Measurements from ENCODE around the gene FAM136A. TPM values are rescaled to one million over a fixed set of nuclear protein-coding genes. Genes with fewer than 3 reads are reported as not detected.

FAM136A gene
- total and polyA plus RNA-seq, 4 donors, result 15.7 to 31.2 (median 23.9) TPM

GRCh38 chr2:70331012-70331411 is 29.1 kb upstream of the FAM136A start:
- Histone ChIP-seq H3K27ac (ENCODE audit: low read depth in 1 of 2, low read length in 2 of 2) (no peak overlapping the region), H3K4me1 (ENCODE audit: control insufficient read depth in 1 of 2, insufficient read depth in 2 of 2, low read length in 2 of 2) (no peaks in the 10 kb centered on the region), H3K27me3 (ENCODE audit: control insufficient read depth in 1 of 2, insufficient read depth in 2 of 2, low read length in 1 of 2) (no peaks in the 10 kb centered on the region), H3K4me3 (ENCODE audit: low read length in 2 of 2) (no peak overlapping the region), H3K36me3 (ENCODE audit: control insufficient read depth in 1 of 2, insufficient read depth in 2 of 2, low read length in 1 of 2) (no peaks in the 10 kb centered on the region), H3K9me3 (ENCODE audit: control insufficient read depth, low read length) (no peaks in the 10 kb centered on the region)
- intact Hi-C loops (cut with DNase I), result no loop called here
- ATAC-seq (ENCODE audit: low FRiP score) (no peak), DNase-seq (no peak)
- WGBS, 2 donors, result 59 to 70% methylated on average over 7 of the region's 7 CpGs

DNA sequence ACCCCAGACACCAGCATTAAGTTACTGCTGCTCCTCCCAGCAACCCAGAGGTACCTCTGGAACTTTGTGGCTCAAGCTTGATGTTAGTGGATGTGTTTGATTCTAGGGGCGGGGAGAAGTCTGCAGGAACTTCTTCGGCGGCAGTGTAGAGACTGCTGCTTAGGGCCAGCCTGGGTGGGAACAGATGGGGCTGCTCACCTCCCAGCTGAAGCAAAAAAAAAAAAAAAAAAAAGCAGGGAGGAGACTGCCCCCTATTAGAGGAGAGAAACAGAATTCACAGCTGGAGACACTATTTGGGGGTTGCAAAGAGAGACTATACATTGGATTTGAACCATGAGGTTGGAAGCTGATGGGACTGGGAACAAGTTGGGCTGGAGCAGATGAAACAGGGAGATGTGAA is 28.6 kb upstream of the FAM136A start:
- no peaks in the 10 kb centered on the region for H3K4me1 ChIP-seq (ENCODE audit: control insufficient read depth in 1 of 2, insufficient read depth in 2 of 2, low read length in 2 of 2)
- H3K27me3 ChIP-seq (ENCODE audit: control insufficient read depth in 1 of 2, insufficient read depth in 2 of 2, low read length in 1 of 2), result no peaks in the 10 kb centered on the region
- no peaks in the 10 kb centered on the region for H3K36me3 ChIP-seq (ENCODE audit: control insufficient read depth in 1 of 2, insufficient read depth in 2 of 2, low read length in 1 of 2)
- DNase-seq (no peak), ATAC-seq (ENCODE audit: low FRiP score) (no peak)
- H3K4me3 ChIP-seq (ENCODE audit: low read length in 2 of 2), result no peak overlapping the region
- no peaks in the 10 kb centered on the region for H3K9me3 ChIP-seq (ENCODE audit: control insufficient read depth, low read length)
- 75 to 79% methylated on average over 3 of the region's 3 CpGs for WGBS, 2 donors
- H3K27ac ChIP-seq (ENCODE audit: low read depth in 1 of 2, low read length in 2 of 2), result no peak overlapping the region
- intact Hi-C loops (cut with DNase I), result no loop called here

GRCh38 chr2:70328921-70329561 is 27.2 kb upstream of the FAM136A start:
- H3K9me3 ChIP-seq (ENCODE audit: control insufficient read depth, low read length), result no peaks in the 10 kb centered on the region
- H3K27ac ChIP-seq (ENCODE audit: low read depth in 1 of 2, low read length in 2 of 2), result no peak overlapping the region
- no peaks in the 10 kb centered on the region for H3K36me3 ChIP-seq (ENCODE audit: control insufficient read depth in 1 of 2, insufficient read depth in 2 of 2, low read length in 1 of 2)
- intact Hi-C loops (cut with DNase I), result no loop called here
- no peaks in the 10 kb centered on the region for H3K27me3 ChIP-seq (ENCODE audit: control insufficient read depth in 1 of 2, insufficient read depth in 2 of 2, low read length in 1 of 2)
- H3K4me3 ChIP-seq (ENCODE audit: low read length in 2 of 2), result no peak overlapping the region
- DNase-seq, result no peak
- WGBS, 2 donors, result 57 to 61% methylated on average over 6 of the region's 6 CpGs
- no peaks in the 10 kb centered on the region for H3K4me1 ChIP-seq (ENCODE audit: control insufficient read depth in 1 of 2, insufficient read depth in 2 of 2, low read length in 2 of 2)
- no peak for ATAC-seq (ENCODE audit: low FRiP score)

DNA sequence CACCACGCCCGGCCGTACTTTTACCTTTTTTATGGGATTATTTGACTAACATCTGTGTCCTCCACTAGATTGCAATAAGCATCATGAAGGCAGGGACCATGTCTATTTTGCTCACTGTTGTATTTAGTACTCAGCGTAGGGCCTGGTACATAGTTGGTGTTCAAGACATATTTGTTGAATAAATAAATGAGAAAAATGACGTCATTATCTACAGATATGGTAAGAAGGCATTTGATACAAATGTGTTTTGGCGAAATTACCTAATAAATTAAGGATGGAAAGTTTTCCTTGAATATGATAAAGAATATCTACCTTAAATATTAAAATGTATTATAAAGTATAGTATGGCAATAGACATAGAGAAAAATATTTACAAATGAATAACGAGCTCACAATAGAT is 24.0 kb upstream of the FAM136A start:
- ATAC-seq (ENCODE audit: low FRiP score), result no peak
- Histone ChIP-seq H3K36me3 (ENCODE audit: control insufficient read depth in 1 of 2, insufficient read depth in 2 of 2, low read length in 1 of 2) (no peaks in the 10 kb centered on the region), H3K9me3 (ENCODE audit: control insufficient read depth, low read length) (no peaks in the 10 kb centered on the region), H3K4me3 (ENCODE audit: low read length in 2 of 2) (no peak overlapping the region), H3K27me3 (ENCODE audit: control insufficient read depth in 1 of 2, insufficient read depth in 2 of 2, low read length in 1 of 2) (no peaks in the 10 kb centered on the region), H3K4me1 (ENCODE audit: control insufficient read depth in 1 of 2, insufficient read depth in 2 of 2, low read length in 2 of 2) (no peaks in the 10 kb centered on the region), H3K27ac (ENCODE audit: low read depth in 1 of 2, low read length in 2 of 2) (no peak overlapping the region)
- WGBS, 2 donors, result 84 to 85% methylated on average over 7 of the region's 7 CpGs
- no peak for DNase-seq
- intact Hi-C loops (cut with DNase I), result no loop called here

- Histone ChIP-seq H3K9me3 (ENCODE audit: control insufficient read depth, low read length) (no peaks in the 10 kb centered on the region), H3K27ac (ENCODE audit: low read depth in 1 of 2, low read length in 2 of 2) (no peak overlapping the region), H3K36me3 (ENCODE audit: control insufficient read depth in 1 of 2, insufficient read depth in 2 of 2, low read length in 1 of 2) (no peaks in the 10 kb centered on the region), H3K27me3 (ENCODE audit: control insufficient read depth in 1 of 2, insufficient read depth in 2 of 2, low read length in 1 of 2) (no peaks in the 10 kb centered on the region), H3K4me3 (ENCODE audit: low read length in 2 of 2) (no peak overlapping the region), H3K4me1 (ENCODE audit: control insufficient read depth in 1 of 2, insufficient read depth in 2 of 2, low read length in 2 of 2) (no peaks in the 10 kb centered on the region)
- intact Hi-C loops (cut with DNase I), result no loop called here
- 59% methylated on average over 2 of the region's 2 CpGs for WGBS, 2 donors
- ATAC-seq (ENCODE audit: low FRiP score), result no peak
- DNase-seq, result no peak
Observed at GRCh38 chr2:70322518-70322917, 20.7 kb upstream of the FAM136A start.

DNA sequence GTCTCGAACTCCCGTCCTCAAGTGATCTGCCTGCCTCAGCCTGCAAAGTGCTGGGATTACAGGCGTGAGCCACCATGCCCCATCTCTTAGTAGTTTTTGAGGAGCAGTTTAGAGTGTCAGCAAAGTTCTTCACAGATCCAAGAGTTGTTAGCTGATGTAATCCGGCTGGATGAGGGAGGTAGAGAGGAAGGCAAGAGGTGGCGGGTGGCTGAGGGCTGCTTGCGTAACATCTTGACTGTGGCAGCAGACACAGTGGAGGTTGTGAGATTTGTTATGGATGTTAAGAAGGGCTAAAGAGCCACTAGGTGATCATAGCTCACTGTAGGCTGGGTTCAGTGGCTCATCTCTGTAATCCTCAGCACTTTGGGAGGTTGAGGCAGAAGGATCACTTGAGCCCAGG is 19.5 kb upstream of the FAM136A start:
- Histone ChIP-seq H3K9me3 (ENCODE audit: control insufficient read depth, low read length) (no peaks in the 10 kb centered on the region), H3K36me3 (ENCODE audit: control insufficient read depth in 1 of 2, insufficient read depth in 2 of 2, low read length in 1 of 2) (no peaks in the 10 kb centered on the region), H3K4me3 (ENCODE audit: low read length in 2 of 2) (no peak overlapping the region), H3K27me3 (ENCODE audit: control insufficient read depth in 1 of 2, insufficient read depth in 2 of 2, low read length in 1 of 2) (no peaks in the 10 kb centered on the region), H3K27ac (ENCODE audit: low read depth in 1 of 2, low read length in 2 of 2) (no peak overlapping the region), H3K4me1 (ENCODE audit: control insufficient read depth in 1 of 2, insufficient read depth in 2 of 2, low read length in 2 of 2) (no peaks in the 10 kb centered on the region)
- ATAC-seq (ENCODE audit: low FRiP score), result no peak
- no peak for DNase-seq
- 81 to 90% methylated on average over 6 of the region's 6 CpGs for WGBS, 2 donors
- intact Hi-C loops (cut with DNase I), result no loop called here

GRCh38 chr2:70314640-70315039 is 12.8 kb upstream of the FAM136A start:
- Histone ChIP-seq H3K36me3 (ENCODE audit: control insufficient read depth in 1 of 2, insufficient read depth in 2 of 2, low read length in 1 of 2) (no peaks in the 10 kb centered on the region), H3K27me3 (ENCODE audit: control insufficient read depth in 1 of 2, insufficient read depth in 2 of 2, low read length in 1 of 2) (no peaks in the 10 kb centered on the region), H3K4me3 (ENCODE audit: low read length in 2 of 2) (no peak overlapping the region), H3K27ac (ENCODE audit: low read depth in 1 of 2, low read length in 2 of 2) (no peak overlapping the region), H3K9me3 (ENCODE audit: control insufficient read depth, low read length) (no peaks in the 10 kb centered on the region), H3K4me1 (ENCODE audit: control insufficient read depth in 1 of 2, insufficient read depth in 2 of 2, low read length in 2 of 2) (no peaks in the 10 kb centered on the region)
- no peak for DNase-seq
- ATAC-seq (ENCODE audit: low FRiP score), result no peak
- 75 to 83% methylated on average over 1 of the region's 1 CpG for WGBS, 2 donors
- intact Hi-C loops (cut with DNase I), result no loop called here

GRCh38 chr2:70312560-70312959 is 10.7 kb upstream of the FAM136A start:
- ATAC-seq (ENCODE audit: low FRiP score) (no peak), DNase-seq (no peak)
- Histone ChIP-seq H3K4me1 (ENCODE audit: control insufficient read depth in 1 of 2, insufficient read depth in 2 of 2, low read length in 2 of 2) (no peaks in the 10 kb centered on the region), H3K27me3 (ENCODE audit: control insufficient read depth in 1 of 2, insufficient read depth in 2 of 2, low read length in 1 of 2) (no peaks in the 10 kb centered on the region), H3K36me3 (ENCODE audit: control insufficient read depth in 1 of 2, insufficient read depth in 2 of 2, low read length in 1 of 2) (no peaks in the 10 kb centered on the region), H3K9me3 (ENCODE audit: control insufficient read depth, low read length) (no peaks in the 10 kb centered on the region), H3K4me3 (ENCODE audit: low read length in 2 of 2) (no peak overlapping the region), H3K27ac (ENCODE audit: low read depth in 1 of 2, low read length in 2 of 2) (no peak overlapping the region)
- 82 to 84% methylated on average over 1 of the region's 1 CpG for WGBS, 2 donors
- intact Hi-C loops (cut with DNase I), result no loop called here

DNA sequence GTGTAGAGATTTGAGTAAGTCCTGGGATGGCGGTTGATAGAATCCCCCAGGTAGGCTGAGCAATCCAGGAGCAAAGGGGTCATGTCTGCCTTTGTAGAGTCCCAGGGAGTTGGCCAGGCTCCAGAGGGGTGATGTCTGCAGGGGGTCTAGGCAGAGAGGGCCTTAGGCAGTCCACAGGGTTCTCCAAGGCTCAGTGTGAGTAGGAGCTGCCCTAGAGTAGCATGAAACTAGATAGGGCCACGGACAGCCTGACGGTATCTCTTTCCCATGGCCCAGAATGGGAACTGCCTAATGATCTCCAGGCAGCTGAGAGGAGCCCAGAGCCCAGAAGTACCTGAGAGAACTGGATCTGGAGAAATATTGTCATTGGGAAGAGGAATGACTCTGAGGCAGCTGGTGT is 9.0 kb upstream of the FAM136A start:
- ATAC-seq (ENCODE audit: low FRiP score), result no peak
- intact Hi-C loops (cut with DNase I), result no loop called here
- Histone ChIP-seq H3K27me3 (ENCODE audit: control insufficient read depth in 1 of 2, insufficient read depth in 2 of 2, low read length in 1 of 2) (no peaks in the 10 kb centered on the region), H3K27ac (ENCODE audit: low read depth in 1 of 2, low read length in 2 of 2) (no peak overlapping the region), H3K9me3 (ENCODE audit: control insufficient read depth, low read length) (no peaks in the 10 kb centered on the region), H3K36me3 (ENCODE audit: control insufficient read depth in 1 of 2, insufficient read depth in 2 of 2, low read length in 1 of 2) (no peaks in the 10 kb centered on the region), H3K4me3 (ENCODE audit: low read length in 2 of 2) (no peak overlapping the region), H3K4me1 (ENCODE audit: control insufficient read depth in 1 of 2, insufficient read depth in 2 of 2, low read length in 2 of 2) (no peaks in the 10 kb centered on the region)
- 82 to 86% methylated on average over 3 of the region's 3 CpGs for WGBS, 2 donors
- no peak for DNase-seq

Measured in aorta (tissue), 5 donors.